HG02571 (cell line): ENCODE measurements around the gene PCSK7.

ENCODE experiments used
- ATAC-seq: cut with Tn5 transposase; IDR thresholded peaks from one replicate; pipeline ENCODE4 v1.9.1; 2021; ENCODE audit warnings: mild to moderate bottlenecking, moderate library complexity; ENCODE audit not compliant: unreplicated experiment

The PCSK7 gene

DNA sequence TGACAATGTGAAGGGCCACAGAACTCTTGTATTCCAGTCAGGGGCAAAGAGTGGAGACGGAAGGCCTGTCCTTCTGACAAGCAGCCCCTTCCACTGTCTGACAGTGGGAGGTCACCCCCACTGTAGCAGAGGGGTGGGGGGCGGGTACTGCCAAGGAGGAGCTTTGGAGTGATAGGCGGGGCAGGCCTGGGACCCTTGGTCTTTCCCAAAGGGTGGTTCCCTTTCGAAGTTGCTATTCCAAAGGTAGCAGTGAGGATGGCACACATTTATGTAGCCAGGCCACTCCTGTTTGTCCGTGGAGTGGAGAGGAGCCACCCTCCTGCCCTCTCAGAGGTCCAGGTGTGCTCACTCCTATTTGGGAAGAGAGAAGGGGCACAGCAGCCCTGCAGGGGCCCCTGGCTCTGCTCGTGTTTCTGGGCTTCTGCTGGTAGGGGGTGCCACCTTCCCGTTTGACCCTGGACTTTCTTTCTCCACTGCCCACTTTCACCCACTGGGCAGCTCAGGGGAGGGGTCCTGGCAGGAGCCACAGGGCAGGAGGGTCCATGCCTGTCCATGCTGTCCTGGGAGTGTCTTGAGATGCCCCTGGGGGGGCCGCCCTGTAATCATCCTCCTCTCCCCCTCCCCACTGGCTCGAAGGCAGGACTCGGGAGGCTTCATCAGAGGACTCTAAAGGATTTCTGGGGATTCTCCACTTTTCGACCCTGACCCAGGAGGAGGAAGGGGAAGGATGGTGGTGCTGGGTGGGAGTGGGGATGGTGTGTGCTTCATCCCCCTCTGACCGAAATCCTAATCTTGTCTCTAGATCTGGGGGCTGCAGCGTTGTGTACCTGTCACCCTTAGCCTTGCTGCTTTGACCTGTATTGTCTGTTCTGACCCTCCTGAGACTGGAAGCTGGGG, 31.7 kb downstream of the PCSK7 start:
- ATAC-seq, result no peak

DNA sequence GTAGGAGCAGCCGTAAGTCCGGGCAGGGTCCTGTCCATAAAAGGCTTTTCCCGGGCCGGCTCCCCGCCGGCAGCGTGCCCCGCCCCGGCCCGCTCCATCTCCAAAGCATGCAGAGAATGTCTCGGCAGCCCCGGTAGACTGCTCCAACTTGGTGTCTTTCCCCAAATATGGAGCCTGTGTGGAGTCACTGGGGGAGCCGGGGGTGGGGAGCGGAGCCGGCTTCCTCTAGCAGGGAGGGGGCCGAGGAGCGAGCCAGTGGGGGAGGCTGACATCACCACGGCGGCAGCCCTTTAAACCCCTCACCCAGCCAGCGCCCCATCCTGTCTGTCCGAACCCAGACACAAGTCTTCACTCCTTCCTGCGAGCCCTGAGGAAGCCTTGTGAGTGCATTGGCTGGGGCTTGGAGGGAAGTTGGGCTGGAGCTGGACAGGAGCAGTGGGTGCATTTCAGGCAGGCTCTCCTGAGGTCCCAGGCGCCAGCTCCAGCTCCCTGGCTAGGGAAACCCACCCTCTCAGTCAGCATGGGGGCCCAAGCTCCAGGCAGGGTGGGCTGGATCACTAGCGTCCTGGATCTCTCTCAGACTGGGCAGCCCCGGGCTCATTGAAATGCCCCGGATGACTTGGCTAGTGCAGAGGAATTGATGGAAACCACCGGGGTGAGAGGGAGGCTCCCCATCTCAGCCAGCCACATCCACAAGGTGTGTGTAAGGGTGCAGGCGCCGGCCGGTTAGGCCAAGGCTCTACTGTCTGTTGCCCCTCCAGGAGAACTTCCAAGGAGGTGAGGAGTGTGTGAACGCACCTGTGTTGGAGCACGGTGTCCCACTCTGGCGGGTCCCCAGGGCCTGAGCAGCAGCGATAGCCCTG, 32.6 kb downstream of the PCSK7 start, which contains the start of gene TAGLN:
Gene TAGLN (plus strand): TSS at position 318 of the 863 bp plus-strand sequence. CDS start 3,644 bp downstream, outside the sequence.
- ATAC-seq, result no peak

DNA sequence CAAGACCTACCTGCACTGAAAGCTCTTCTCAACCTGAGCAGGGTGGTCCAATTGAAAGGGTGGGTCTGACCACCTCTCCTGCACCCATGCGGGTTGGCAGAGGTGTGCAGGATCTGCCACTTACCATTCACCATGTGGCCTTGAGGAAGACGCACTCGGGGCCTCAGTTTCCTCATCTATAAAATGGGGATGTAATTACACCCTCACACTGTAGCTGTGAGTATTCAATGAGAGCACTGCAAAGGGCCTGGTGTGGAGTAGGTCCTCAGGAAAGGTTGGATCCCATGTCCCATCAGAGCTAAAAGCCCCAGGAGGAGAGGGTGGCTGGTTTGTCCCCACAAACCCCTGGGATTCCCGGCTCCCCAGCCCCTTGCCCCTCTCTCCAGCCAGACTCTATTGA, 33.3 kb downstream of the PCSK7 start:
- ATAC-seq, result no peak

DNA sequence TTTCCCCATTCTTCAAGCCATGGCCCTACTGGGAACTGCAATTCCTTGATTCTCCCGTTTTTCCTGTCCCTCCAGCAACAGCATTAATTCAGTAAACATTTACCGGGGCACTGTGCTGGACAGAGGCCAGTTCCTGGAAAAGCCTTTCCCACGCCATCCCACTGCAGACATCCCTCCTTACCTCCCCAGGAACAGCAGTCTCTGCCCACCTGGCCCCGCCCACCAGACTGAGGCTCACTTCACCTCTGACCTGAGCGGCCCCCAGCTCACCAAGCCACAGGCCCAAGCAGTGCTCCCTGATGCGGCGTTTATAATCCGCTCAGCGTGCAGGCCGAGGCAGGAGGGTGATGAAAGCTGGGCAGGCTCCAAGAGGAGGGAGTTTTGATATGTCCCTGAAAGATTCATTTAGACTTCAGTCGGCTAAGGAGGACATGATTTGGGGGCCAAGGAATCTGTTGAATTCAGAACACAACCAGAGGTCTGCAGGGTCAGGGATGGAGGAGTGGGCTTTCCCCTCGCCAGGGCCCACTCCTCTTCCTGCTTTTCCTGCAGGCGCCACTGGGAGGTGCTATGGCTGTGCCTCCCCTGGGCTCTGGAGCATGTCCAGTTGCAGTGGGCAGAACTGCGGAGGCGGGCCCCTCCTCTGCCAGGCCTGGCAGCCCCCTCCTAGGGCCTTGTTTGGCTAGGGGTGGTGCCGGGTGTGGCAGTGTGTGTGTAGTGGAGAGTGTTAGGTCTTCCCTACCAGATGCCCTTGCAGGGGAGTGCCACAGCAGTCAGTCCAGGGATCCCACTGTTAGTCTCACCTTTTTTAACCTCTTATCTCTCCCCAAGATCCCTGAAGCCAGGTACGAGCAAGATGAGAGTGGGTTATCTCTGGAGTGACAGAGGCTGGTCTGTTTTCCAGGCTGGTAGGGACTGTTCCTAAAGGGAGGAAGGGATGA, 34.1 kb downstream of the PCSK7 start:
- ATAC-seq, result no peak

DNA sequence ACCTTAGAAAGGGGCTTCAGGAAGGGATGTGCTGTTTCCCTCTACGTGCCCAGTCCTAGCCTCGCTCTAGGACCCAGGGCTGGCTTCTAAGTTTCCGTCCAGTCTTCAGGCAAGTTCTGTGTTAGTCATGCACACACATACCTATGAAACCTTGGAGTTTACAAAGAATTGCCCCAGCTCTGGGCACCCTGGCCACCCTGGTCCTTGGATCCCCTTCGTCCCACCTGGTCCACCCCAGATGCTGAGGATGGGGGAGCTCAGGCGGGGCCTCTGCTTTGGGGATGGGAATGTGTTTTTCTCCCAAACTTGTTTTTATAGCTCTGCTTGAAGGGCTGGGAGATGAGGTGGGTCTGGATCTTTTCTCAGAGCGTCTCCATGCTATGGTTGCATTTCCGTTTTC, 34.9 kb downstream of the PCSK7 start:
- no peak for ATAC-seq

DNA sequence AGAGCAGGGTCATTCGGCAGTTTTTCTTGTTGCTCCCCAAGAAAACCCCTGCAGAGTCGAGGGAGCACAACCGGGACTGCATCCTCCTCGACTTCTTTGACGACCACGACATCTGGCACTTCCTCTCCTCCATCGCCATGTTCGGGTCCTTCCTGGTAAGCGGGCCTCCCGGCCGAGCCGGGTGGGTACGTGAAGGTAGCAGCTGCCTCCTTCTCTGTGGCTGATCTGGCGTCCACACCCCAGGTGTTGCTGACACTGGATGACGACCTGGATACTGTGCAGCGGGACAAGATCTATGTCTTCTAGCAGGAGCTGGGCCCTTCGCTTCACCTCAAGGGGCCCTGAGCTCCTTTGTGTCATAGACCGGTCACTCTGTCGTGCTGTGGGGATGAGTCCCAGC, 36.1 kb downstream of the PCSK7 start:
- no peak for ATAC-seq

DNA sequence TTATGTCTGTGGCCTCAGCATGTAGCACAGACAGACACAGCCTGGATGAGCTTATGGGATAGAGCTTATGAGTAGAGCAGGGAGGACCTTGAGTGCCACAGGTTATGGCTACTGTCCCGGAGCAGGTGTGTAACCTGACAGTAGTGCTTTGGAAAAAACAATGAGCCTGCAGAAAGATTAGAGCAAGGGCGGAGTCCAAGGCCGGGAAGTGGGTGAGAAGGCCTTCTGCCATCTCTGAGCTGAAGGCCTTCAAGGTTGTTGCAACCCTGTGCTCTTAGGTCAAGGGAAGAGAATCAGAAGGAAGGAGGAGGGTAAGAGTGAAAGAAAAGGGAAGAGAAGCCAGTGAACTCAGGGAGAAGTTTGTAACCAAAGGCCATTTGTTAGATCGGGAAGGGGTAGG, 36.6 kb downstream of the PCSK7 start:
- ATAC-seq, result no peak

DNA sequence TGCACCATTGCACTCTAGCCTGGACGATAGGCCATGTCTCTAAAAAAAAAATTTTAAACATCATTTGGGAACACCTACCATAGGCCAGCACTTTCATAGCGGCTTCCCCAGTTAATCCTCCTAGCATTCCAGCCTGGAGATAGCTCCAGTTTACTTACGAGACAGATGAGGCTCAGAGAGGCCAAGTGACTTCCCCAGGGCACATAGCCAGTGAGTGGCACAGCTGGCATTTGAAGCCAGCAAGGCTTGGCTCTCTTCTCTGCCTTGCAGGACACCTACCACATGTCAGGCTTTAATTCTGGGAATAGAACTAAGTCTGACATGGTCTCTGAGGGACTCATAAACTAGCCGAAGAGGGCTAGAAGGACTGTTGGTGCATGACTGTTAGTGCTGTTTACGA, 37.6 kb downstream of the PCSK7 start:
- no peak for ATAC-seq

DNA sequence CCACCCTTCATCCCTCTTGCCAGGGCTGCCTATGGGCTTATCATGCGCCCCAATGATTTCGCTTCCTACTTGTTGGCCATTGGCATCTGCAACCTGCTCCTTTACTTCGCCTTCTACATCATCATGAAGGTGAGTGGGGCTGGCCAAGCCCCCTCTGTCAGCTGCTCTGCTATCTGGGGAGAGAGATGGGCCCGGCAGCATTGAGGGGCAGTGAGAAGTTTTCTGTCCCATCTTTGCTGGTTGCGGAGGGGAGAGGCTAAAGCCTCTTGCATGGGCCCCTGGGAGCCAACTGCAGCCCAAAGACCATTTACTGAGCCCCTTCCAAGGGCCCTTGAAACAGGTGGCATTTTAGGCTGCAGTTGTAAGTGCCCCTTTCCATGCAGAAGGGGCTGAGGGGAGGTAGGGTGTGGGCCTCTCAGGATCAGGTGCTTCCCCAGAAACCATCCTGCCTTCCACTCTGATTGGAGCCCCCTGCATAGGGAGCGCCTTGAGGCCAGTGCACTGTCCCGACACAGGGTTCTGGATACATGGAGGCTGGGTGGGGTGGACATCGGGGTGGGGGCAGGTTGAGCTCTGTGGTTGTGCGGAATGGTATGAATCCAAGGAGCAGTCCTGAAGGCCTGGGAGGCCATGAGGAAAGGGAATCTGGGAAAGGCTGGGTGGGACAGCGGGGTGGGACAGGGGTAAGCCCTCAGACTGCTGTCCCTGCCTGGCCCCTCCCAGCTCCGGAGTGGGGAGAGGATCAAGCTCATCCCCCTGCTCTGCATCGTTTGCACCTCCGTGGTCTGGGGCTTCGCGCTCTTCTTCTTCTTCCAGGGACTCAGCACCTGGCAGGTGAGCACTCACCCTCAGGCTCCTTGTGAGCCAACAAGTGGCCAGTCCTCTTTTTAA, 38.5 kb downstream of the PCSK7 start:
- ATAC-seq, result no peak

DNA sequence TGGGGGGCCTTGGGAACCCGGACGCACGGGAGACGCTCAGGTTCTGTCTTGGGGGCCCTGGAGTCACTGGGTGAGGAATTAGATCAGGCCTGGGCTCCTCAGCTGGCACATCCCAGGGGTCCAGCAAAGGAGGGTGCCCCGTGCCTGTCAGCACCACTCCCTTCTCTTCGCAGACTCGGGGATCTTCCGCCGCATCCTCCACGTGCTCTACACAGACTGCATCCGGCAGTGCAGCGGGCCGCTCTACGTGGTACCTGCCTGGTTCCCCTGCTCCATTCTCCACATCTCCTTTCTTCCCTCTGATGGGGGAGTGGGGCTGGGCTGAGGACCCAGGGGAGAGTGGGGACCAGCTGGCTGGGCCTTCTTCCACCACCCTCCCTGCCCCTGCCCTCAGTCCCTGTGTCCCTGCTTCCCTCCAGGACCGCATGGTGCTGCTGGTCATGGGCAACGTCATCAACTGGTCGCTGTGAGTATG, 39.4 kb downstream of the PCSK7 start:
- no peak for ATAC-seq

DNA sequence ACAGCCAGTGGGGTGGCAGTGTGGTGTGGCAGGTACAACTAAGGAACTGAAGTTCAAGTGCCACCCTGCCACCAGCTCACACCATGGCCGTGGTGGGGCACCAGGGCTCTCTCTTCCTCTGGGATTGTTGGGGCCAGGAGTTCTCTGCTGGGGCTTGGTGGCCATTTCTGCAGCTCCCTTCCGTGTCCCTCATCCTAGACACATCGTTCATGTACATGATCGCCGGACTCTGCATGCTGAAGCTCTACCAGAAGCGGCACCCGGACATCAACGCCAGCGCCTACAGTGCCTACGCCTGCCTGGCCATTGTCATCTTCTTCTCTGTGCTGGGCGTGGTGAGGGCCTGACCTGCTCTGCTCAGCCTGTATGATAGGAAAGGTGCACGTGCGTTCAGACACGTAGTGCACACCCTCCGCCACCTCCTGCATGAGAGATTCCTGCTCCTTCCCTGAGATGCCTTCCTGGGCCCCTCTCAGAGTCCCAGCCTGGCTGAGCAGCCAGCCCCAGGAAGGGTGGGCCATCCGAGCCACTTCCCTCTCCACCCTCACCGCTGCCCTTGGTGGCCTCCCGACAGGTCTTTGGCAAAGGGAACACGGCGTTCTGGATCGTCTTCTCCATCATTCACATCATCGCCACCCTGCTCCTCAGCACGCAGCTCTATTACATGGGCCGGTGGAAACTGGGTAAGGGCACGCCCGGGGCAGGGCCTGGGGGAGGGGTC, 40.0 kb downstream of the PCSK7 start:
- ATAC-seq, result no peak

DNA sequence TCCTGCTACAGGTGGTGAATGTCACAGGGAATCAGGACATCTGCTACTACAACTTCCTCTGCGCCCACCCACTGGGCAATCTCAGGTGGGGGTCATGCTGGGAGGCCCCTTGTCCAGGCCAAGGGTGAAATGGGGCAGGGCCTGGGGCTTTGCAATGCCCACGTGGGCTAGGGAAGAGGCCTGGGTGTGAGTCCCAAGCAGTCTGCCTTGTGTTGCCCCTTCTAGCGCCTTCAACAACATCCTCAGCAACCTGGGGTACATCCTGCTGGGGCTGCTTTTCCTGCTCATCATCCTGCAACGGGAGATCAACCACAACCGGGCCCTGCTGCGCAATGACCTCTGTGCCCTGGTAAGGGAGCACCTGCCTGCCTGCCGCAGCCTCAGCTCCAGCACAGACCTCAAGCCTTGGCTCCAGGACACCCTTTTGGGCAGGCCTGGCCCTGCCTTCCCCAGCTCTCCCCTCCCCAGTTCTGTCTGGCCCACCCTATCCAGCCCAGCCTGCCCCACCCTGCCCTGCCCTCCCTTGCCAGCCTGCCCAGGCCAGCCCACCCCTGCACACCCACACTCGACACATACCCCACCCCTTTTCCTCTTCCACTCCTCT, 41.8 kb downstream of the PCSK7 start:
- no peak for ATAC-seq

DNA sequence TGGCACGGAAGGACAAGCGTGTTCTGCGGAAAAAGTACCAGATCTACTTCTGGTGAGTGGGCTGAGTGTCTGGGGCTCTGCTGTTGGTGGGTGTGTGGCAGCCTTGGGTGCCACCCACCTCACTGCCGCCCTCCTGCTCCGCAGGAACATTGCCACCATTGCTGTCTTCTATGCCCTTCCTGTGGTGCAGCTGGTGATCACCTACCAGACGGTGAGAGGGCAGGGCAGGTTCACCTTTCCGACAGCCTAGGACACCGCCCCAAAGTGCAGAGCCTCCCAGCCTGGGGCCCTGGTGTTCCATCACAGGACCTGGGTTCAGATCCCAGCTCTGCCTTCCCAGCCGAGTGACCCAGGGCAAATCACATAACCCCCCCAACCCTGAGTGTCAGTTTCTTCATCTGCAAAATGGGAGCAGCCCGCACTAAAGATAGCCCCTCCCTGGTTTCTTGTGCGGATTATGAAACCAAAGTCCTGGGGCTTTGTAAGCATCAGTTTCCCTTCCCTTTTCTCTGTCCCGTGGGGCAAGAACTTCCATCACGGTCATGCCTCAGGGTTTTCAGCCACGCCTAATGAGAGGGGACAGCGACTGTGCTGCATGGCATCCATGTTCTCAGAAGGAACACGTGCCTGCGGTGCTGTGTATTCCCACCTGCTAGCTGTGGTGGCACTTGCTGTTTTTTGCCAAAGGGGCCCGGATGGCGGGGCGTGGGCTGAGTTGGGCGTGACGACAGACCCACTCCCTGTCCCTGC, 42.5 kb downstream of the PCSK7 start:
- peak; percentile 50 for ATAC-seq

DNA sequence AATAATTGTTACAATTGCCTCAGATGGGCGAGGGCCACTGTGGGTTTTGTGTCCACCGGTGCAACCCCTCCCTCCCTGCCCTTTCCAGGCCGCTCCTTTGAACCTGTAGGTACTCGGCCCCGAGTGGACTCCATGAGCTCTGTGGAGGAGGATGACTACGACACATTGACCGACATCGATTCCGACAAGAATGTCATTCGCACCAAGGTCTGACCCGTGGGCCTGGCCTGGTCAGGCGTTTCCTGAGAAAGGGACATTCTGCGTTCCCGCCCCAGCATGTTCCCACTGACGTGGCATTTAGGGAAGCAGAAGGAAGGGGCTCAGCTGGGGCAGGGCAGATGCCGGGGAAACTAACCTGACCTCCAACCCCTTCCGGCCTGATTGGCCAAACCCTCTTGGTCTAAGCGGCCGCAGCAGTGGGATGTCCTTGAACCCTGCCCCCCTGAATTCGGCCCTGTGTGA, 43.2 kb downstream of the PCSK7 start:
- ATAC-seq, result no peak

DNA sequence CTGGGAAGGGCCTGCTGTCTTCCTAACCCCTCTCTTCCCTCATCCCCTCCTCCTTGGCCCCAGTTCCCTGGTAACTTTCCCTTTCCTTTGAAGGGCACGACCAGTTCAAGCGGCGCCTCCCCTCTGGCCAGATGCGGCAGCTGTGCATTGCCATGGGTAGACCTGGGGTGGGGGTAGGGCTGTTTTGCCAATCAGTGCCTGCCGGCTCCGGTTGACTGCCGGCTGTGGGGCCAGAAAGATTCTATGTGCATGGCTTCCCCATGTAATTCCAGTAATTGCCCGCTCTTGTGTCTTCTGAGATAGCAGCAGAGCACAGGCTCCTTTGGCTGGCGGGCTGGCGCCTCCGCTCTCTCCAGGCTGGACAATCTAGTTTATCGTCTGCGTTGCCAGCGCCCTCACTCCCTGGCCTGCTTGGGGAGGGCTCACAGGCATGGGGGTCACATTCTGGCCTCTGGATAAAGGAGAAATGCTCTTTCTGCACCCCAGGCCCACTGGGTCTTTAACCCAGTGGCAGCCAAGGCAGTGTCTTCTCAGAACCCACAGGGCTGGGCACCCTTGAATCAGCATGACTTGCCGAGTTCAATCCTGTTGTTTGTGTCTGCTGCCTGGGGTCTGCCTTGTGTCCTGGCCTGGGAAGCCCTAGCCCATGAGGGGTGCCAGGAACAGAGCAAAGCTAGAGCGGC, 43.9 kb downstream of the PCSK7 start:
- no peak for ATAC-seq

DNA sequence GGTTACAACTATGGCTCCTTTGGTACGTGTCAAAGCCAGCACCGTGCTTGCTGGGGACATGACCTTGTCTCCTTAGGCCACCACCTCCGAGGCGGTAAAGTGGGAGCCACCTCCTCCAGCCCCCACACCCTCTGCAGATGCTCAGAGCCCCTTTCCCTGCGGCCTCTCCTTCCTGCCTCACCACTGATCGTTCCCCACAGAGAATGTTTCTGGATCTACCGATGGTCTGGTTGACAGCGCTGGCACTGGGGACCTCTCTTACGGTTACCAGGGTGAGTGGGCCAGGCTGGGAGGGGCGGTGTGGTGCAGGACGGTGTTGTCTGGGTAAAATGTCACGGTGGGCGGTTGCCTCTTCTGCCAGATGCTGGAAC, 44.5 kb downstream of the PCSK7 start:
- ATAC-seq, result no peak

DNA sequence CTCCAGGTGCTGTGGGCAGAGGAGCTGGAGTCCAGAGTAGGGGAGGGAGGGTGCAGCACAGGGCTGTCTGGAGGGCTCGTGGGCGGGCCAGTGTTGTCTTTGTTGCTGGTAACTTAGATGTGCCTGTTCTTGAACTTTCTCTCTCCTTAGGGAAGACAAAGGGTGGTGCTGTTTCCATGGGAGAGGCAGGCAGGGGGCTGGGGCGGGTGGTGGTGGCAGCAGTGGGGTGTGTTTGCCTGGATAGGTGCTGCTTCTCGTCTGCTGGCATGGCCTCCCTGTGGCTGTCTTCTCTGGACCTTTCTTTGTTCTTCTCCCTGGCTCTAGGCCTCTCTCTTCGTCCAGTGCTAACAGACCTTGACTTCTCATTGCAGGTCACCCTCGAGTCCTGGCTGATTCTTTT, 44.9 kb downstream of the PCSK7 start:
- no peak for ATAC-seq
